Neural cell (in vitro differentiated cells): Measurements from ENCODE around the gene PNPLA7. TPM values are rescaled to one million over a fixed set of nuclear protein-coding genes. Genes with fewer than 3 reads are reported as not detected.

Experiments
- H2AFZ ChIP-seq: fragments of 200-600, 300-800 bp; sonication (generic), shearing (Covaris generic); 2 replicates; pipeline ENCODE4 v1.6.0; 2014; ENCODE audit warnings: low read depth, mild to moderate bottlenecking, antibody characterized with exemption, low read length, moderate library complexity
- H3F3A ChIP-seq: fragments of 200-600 bp; shearing (Covaris generic); 2 replicates; pipeline ENCODE4 v1.6.1; 2016; ENCODE audit warnings: mild to moderate bottlenecking, moderate library complexity, mixed read lengths, antibody characterized with exemption, low read length; ENCODE audit not compliant: insufficient read depth, poor library complexity, severe bottlenecking
- H3K27ac ChIP-seq: fragments of 200-600, 300-800 bp; sonication (generic), shearing (Covaris generic); 2 replicates; pipeline ENCODE4 v1.5.1; 2014; ENCODE audit warnings: mild to moderate bottlenecking, low read length, moderate library complexity
- H3K27me3 ChIP-seq: fragments of 300-800, 200-600 bp; sonication (generic), shearing (Covaris generic); 2 replicates; pipeline ENCODE4 v1.6.0; 2014; ENCODE audit warnings: mild to moderate bottlenecking, low read depth, low read length, moderate library complexity; ENCODE audit not compliant: insufficient read depth
- H3K36me3 ChIP-seq: fragments of 300-800, 200-600 bp; sonication (generic), shearing (Covaris generic); 2 replicates; pipeline ENCODE4 v1.5.1; 2014; ENCODE audit warnings: mild to moderate bottlenecking, antibody characterized with exemption, low read length, moderate library complexity; ENCODE audit not compliant: insufficient read depth
- H3K4me2 ChIP-seq: fragments of 300-800, 200-600 bp; sonication (generic), shearing (Covaris generic); 2 replicates; pipeline ENCODE4 v1.6.0; 2014; ENCODE audit warnings: mild to moderate bottlenecking, low read length
- H3K4me3 ChIP-seq: fragments of 300-800, 200-600 bp; sonication (generic), shearing (Covaris generic); 2 replicates; pipeline ENCODE4 v1.5.1; 2014; ENCODE audit warnings: mild to moderate bottlenecking, low read length, moderate library complexity
- H3K79me2 ChIP-seq: fragments of 200-600 bp; shearing (Covaris generic); replicated peaks from 2 replicates; pipeline ENCODE4 v1.6.0; 2014; ENCODE audit warnings: mild to moderate bottlenecking, low read length, moderate library complexity; ENCODE audit not compliant: insufficient read depth
- H3K9ac ChIP-seq: fragments of 300-800, 200-600 bp; sonication (generic), shearing (Covaris generic); 2 replicates; pipeline ENCODE4 v1.6.1; 2016; ENCODE audit warnings: mild to moderate bottlenecking, low read length, mixed read lengths
- H3K9me2 ChIP-seq: fragments of 200-600 bp; shearing (Covaris generic); 2 replicates; pipeline ENCODE4 v1.6.1; 2016; ENCODE audit warnings: mild to moderate bottlenecking, low read length, mixed read lengths; ENCODE audit not compliant: insufficient read depth
- H3K9me3 ChIP-seq: fragments of 200-600, 300-800 bp; sonication (generic), shearing (Covaris generic); 2 replicates; pipeline ENCODE4 v1.6.1; 2016; ENCODE audit warnings: mild to moderate bottlenecking, mixed run types, low read length, moderate library complexity, mixed read lengths
- H4K20me1 ChIP-seq: fragments of 200-600 bp; shearing (Covaris generic); 2 replicates; pipeline ENCODE4 v1.6.1; 2016; ENCODE audit warnings: mild to moderate bottlenecking, mixed run types; ENCODE audit not compliant: insufficient read depth
- EP300 ChIP-seq: fragments of 450-650 bp; conservative IDR thresholded peaks from 2 replicates; pipeline ENCODE4 v1.6.1; 2014; ENCODE audit warnings: antibody characterized with exemption, mild to moderate bottlenecking, moderate library complexity; ENCODE audit not compliant: poor library complexity, severe bottlenecking
- EZH2 ChIP-seq: fragments of 200-600, 300-800 bp; shearing (Covaris generic), sonication (generic); IDR thresholded peaks from 2 replicates; pipeline ENCODE4 v1.6.1; 2014; ENCODE audit warnings: antibody characterized with exemption, low read length, borderline replicate concordance, mild to moderate bottlenecking; ENCODE audit not compliant: insufficient read depth, poor library complexity, severe bottlenecking
- MXI1 ChIP-seq: fragments of 450-650 bp; conservative IDR thresholded peaks from 2 replicates; pipeline ENCODE4 v1.6.1; 2014; ENCODE audit warnings: antibody characterized with exemption, mild to moderate bottlenecking; ENCODE audit not compliant: poor library complexity, severe bottlenecking
- POLR2AphosphoS5 ChIP-seq: IDR thresholded peaks from 2 replicates; pipeline ENCODE4 v1.6.1; 2012
- RAD21 ChIP-seq: fragments of 450-650 bp; conservative IDR thresholded peaks from 2 replicates; pipeline ENCODE4 v1.6.1; 2014; ENCODE audit warnings: antibody characterized with exemption, mild to moderate bottlenecking, moderate library complexity
- SMC3 ChIP-seq: fragments of 450-650 bp; conservative IDR thresholded peaks from 2 replicates; pipeline ENCODE4 v1.6.1; 2014; ENCODE audit warnings: antibody characterized with exemption, mild to moderate bottlenecking, moderate library complexity; ENCODE audit not compliant: poor library complexity
- TAF1 ChIP-seq: IDR thresholded peaks from 2 replicates; pipeline ENCODE4 v1.6.1; 2012; ENCODE audit warnings: low read depth
- polyA plus RNA-seq: library from polyadenylated mRNA; depleted of rRNA; stranded (reverse); fragments of >200 nt; gene quantifications from 2 replicates; pipeline ENCODE4 v1.2.3, GENCODE V29; 2014
- TF ChIP-seq, protein P1 (sequence below): IDR thresholded peaks from 2 replicates; pipeline ENCODE4 v1.6.1; 2012; ENCODE audit warnings: borderline replicate concordance
- TF ChIP-seq, protein P2 (sequence below): fragments of 450-650 bp; IDR thresholded peaks from 2 replicates; pipeline ENCODE4 v1.5.1; 2014; ENCODE audit warnings: antibody characterized with exemption, mild to moderate bottlenecking, moderate library complexity; ENCODE audit not compliant: poor library complexity, severe bottlenecking

The PNPLA7 gene
- polyA plus RNA-seq, 1 donor from 2014 or later: 0.72 TPM

DNA sequence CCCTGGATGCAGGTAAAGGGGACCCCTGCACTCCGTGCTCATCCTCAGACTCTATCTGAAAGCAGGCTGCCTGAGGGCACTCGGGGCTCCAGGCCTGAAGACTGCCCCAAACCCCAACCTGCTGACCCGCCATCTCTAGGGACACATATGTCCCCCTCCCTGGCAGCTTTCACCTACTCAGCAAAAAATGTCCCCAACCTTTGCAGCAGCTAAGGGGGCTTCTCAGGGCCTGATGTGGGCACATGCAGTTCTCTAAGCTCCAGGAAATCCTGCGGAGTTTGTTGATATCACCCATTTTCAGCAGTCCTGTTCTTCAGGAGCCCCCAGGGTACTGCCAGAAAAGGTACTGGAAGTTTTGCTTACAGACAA, 30.7 kb upstream of the PNPLA7 start:
- Histone ChIP-seq H3K27me3 (no peaks in the 10 kb centered on the region), H3K9me2 (no peaks in the 10 kb centered on the region), H3K4me3 (no peak overlapping the region), H3K79me2 (peaks cover 14% of the 10 kb centered on the region), H4K20me1 (no peaks in the 10 kb centered on the region), H3K9me3 (no peaks in the 10 kb centered on the region), H2AFZ (no peak overlapping the region), H3K36me3 (no peaks in the 10 kb centered on the region), H3K27ac (no peak overlapping the region), H3K9ac (no peak overlapping the region), H3K4me2 (no peak overlapping the region), H3F3A (no peaks in the 10 kb centered on the region)
- no peak for TF ChIP-seq RAD21
- no peak for TF ChIP-seq POLR2AphosphoS5
- TF ChIP-seq, protein P1, sequence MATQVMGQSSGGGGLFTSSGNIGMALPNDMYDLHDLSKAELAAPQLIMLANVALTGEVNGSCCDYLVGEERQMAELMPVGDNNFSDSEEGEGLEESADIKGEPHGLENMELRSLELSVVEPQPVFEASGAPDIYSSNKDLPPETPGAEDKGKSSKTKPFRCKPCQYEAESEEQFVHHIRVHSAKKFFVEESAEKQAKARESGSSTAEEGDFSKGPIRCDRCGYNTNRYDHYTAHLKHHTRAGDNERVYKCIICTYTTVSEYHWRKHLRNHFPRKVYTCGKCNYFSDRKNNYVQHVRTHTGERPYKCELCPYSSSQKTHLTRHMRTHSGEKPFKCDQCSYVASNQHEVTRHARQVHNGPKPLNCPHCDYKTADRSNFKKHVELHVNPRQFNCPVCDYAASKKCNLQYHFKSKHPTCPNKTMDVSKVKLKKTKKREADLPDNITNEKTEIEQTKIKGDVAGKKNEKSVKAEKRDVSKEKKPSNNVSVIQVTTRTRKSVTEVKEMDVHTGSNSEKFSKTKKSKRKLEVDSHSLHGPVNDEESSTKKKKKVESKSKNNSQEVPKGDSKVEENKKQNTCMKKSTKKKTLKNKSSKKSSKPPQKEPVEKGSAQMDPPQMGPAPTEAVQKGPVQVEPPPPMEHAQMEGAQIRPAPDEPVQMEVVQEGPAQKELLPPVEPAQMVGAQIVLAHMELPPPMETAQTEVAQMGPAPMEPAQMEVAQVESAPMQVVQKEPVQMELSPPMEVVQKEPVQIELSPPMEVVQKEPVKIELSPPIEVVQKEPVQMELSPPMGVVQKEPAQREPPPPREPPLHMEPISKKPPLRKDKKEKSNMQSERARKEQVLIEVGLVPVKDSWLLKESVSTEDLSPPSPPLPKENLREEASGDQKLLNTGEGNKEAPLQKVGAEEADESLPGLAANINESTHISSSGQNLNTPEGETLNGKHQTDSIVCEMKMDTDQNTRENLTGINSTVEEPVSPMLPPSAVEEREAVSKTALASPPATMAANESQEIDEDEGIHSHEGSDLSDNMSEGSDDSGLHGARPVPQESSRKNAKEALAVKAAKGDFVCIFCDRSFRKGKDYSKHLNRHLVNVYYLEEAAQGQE: no peak
- no peak for TF ChIP-seq MXI1
- TF ChIP-seq EZH2: no peak
- TF ChIP-seq SMC3: no peak
- TF ChIP-seq, protein P2, sequence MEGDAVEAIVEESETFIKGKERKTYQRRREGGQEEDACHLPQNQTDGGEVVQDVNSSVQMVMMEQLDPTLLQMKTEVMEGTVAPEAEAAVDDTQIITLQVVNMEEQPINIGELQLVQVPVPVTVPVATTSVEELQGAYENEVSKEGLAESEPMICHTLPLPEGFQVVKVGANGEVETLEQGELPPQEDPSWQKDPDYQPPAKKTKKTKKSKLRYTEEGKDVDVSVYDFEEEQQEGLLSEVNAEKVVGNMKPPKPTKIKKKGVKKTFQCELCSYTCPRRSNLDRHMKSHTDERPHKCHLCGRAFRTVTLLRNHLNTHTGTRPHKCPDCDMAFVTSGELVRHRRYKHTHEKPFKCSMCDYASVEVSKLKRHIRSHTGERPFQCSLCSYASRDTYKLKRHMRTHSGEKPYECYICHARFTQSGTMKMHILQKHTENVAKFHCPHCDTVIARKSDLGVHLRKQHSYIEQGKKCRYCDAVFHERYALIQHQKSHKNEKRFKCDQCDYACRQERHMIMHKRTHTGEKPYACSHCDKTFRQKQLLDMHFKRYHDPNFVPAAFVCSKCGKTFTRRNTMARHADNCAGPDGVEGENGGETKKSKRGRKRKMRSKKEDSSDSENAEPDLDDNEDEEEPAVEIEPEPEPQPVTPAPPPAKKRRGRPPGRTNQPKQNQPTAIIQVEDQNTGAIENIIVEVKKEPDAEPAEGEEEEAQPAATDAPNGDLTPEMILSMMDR: no peak
- no peak for TF ChIP-seq EP300
- no peak for TF ChIP-seq TAF1

DNA sequence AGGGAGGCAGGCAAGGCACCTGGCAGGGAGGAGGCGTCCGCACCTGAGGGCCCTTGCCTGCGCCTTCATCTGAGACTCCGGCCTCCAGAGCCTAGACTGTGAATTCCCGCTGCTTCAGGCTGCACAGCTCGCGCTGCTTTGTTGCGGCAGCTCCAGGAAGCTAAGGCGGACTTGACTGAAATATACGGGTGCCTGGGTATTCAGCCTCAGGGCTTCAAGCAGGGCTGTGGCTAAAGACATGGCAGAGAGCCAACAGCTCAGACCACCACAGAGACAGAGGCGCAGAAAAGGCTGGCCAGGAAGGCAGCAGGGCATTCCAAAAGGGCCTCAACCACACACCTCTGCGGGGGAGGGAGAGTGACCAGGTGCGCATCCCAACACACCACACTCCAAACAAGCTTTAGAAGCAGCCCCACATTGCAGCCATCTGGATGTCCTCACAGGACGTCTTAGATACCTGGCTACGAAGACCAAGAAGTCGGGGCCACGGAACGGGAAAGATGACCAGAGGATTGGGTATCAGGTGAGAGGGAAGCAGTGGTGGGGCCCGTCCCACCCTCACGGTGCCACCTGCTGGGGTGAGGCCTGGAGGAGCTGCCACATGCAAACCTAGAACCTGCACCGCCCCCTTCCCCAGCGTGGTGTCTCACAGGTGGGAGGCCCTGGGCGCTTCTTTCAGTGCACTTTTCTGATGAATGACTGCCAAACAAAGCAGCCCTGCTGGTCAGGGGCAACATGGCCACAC, 30.2 kb upstream of the PNPLA7 start:
- Histone ChIP-seq H4K20me1 (no peaks in the 10 kb centered on the region), H3K27ac (no peak overlapping the region), H3K36me3 (no peaks in the 10 kb centered on the region), H3K79me2 (peaks cover 14% of the 10 kb centered on the region), H3K4me2 (no peak overlapping the region), H3K9me3 (no peaks in the 10 kb centered on the region), H3K9me2 (no peaks in the 10 kb centered on the region), H3K4me3 (no peak overlapping the region), H3K9ac (no peak overlapping the region), H3K27me3 (no peaks in the 10 kb centered on the region), H3F3A (no peaks in the 10 kb centered on the region), H2AFZ (no peak overlapping the region)
- TF ChIP-seq MXI1: no peak
- TF ChIP-seq RAD21: no peak
- no peak for TF ChIP-seq POLR2AphosphoS5
- no peak for TF ChIP-seq EZH2
- no peak for TF ChIP-seq EP300
- TF ChIP-seq, protein P1: no peak
- TF ChIP-seq SMC3: no peak
- TF ChIP-seq, protein P2: no peak
- TF ChIP-seq TAF1: no peak
